K562 (cell line): Measurements from ENCODE around the gene ZNF143. TPM values are rescaled to one million over a fixed set of nuclear protein-coding genes. Genes with fewer than 3 reads are reported as not detected.

Experiments
- ARNT ChIP-seq, 2 experiments: fragments of 450-650 bp; IDR thresholded peaks; 2 replicates each; pipeline ENCODE4 v1.6.1; 2016; ENCODE audit warnings: mild to moderate bottlenecking in 1 of 2
- GTF2E2 ChIP-seq: fragments of 200-800 bp; sonication (Bioruptor generic); IDR thresholded peaks from 2 replicates; pipeline ENCODE4 v1.6.1; 2016; ENCODE audit warnings: missing genetic modification characterization, missing compliant biosample characterization
- HEY1 ChIP-seq: fragments of 250-450 bp; sonication (Bioruptor Pico); IDR thresholded peaks from 2 replicates; pipeline ENCODE4 v1.5.0; 2020; ENCODE audit warnings: mild to moderate bottlenecking, moderate library complexity, borderline replicate concordance
- KDM2B ChIP-seq: fragments of 250-450 bp; sonication (Bioruptor Pico); IDR thresholded peaks from 2 replicates; pipeline ENCODE4 v1.8.0; 2021; ENCODE audit warnings: mild to moderate bottlenecking, moderate library complexity
- MAX ChIP-seq: sonication (generic); formaldehyde crosslinking; IDR thresholded peaks from 2 replicates; pipeline ENCODE4 v1.9.0; 2022; ENCODE audit warnings: mild to moderate bottlenecking, missing genetic modification reagents
- NR0B1 ChIP-seq: fragments of 450-650 bp; IDR thresholded peaks from one replicate; pipeline ENCODE4 v1.6.1; 2018; ENCODE audit warnings: mild to moderate bottlenecking, moderate library complexity; ENCODE audit not compliant: partially characterized antibody
- PYGO2 ChIP-seq: fragments of 450-650 bp; IDR thresholded peaks from 2 replicates; pipeline ENCODE4 v1.6.1; 2016; ENCODE audit warnings: mild to moderate bottlenecking, missing genetic modification characterization, moderate library complexity, missing compliant biosample characterization
- SIN3A ChIP-seq, 2 experiments: fragments of 150-350 bp in 1 of 2; IDR thresholded peaks; 2 replicates each; pipeline ENCODE4 v1.6.1; 2011 to 2016; ENCODE audit warnings: borderline replicate concordance in 2 of 2, low read depth in 2 of 2, low read length in 2 of 2, mild to moderate bottlenecking in 2 of 2, moderate library complexity in 2 of 2; ENCODE audit not compliant: control insufficient read depth in 1 of 2
- SRSF1 ChIP-seq: fragments of 200-400 bp; formaldehyde crosslinking; IDR thresholded peaks from 2 replicates; pipeline ENCODE4 v1.6.1; 2017; ENCODE audit warnings: mild to moderate bottlenecking, low read depth, low read length, moderate library complexity
- TEAD4 ChIP-seq, 2 experiments: sonication (generic) in 1 of 2; formaldehyde crosslinking in 1 of 2; IDR thresholded peaks; 2 replicates each; pipeline versions ENCODE4 v1.6.1 to v1.8.0; 2012 to 2022; ENCODE audit warnings: borderline replicate concordance in 1 of 2, inconsistent platforms in 1 of 2, low read length in 1 of 2, mild to moderate bottlenecking in 1 of 2, missing genetic modification reagents in 1 of 2
- ZBTB43 ChIP-seq: sonication (generic); formaldehyde crosslinking; IDR thresholded peaks from 2 replicates; pipeline ENCODE4 v1.8.0; 2023; ENCODE audit warnings: mild to moderate bottlenecking, missing genetic modification reagents
- ZFP36 ChIP-seq: fragments of 150-350 bp; IDR thresholded peaks from 2 replicates; pipeline ENCODE4 v1.6.1; 2018; ENCODE audit warnings: low read length, low read depth; ENCODE audit not compliant: partially characterized antibody
- ZNF174 ChIP-seq: fragments of 250-450 bp; sonication (Bioruptor Pico); IDR thresholded peaks from 2 replicates; pipeline ENCODE4 v1.4.0; 2020; ENCODE audit warnings: mild to moderate bottlenecking
- ZNF263 ChIP-seq: sonication (generic); formaldehyde crosslinking; IDR thresholded peaks from 2 replicates; pipeline ENCODE4 v1.8.0; 2022; ENCODE audit warnings: mild to moderate bottlenecking, missing genetic modification reagents, borderline replicate concordance
- ZNF830 ChIP-seq: fragments of 250-450 bp; sonication (Bioruptor Pico); IDR thresholded peaks from 2 replicates; pipeline ENCODE4 v1.5.0; 2021; ENCODE audit warnings: mild to moderate bottlenecking
- polyA plus RNA-seq, 8 experiments: library from polyadenylated mRNA; depleted of rRNA in 4 of 8; stranded (reverse) in 5 of 8; unstranded in 3 of 8; fragments of >200 nt; fragmentation: Nextera tagmentation in 2 of 8; fragmentation: Illumina TruSeq in 1 of 8; extraction: Ambion mirVana in 2 of 8; extraction: Trizol in 1 of 8; gene quantifications; 2 replicates each; pipeline versions ENCODE4 v1.2.1 to v1.2.3, GENCODE V29; 2011 to 2014; ENCODE audit warnings: inconsistent platforms in 1 of 8, missing spikeins in 1 of 8
- total RNA-seq, 7 experiments: library from RNA; depleted of rRNA in 6 of 7; stranded (reverse); fragments of >200 nt in 6 of 7; fragmentation: Illumina TruSeq in 2 of 7; extraction: Trizol in 2 of 7; gene quantifications; 2 replicates each; pipeline versions ENCODE4 v1.2.1 to v1.2.3, GENCODE V29; 2011 to 2021; ENCODE audit warnings: low replicate concordance in 1 of 7
- TF ChIP-seq, protein P1 (sequence below): fragments of 450-650 bp; IDR thresholded peaks from 2 replicates; pipeline ENCODE4 v1.6.1; 2016; ENCODE audit warnings: mild to moderate bottlenecking
- TF ChIP-seq, protein P2 (sequence below): sonication (generic); formaldehyde crosslinking; IDR thresholded peaks from 2 replicates; pipeline ENCODE4 v1.8.0; 2022; ENCODE audit warnings: missing genetic modification reagents, mild to moderate bottlenecking, borderline replicate concordance
- TF ChIP-seq, protein P3 (sequence below), 2 experiments: IDR thresholded peaks in 1 of 2; conservative IDR thresholded peaks in 1 of 2; 2 replicates each; pipeline ENCODE4 v1.6.1; 2016; ENCODE audit warnings: low read depth in 2 of 2, mild to moderate bottlenecking in 1 of 2, missing compliant biosample characterization in 1 of 2, missing genetic modification characterization in 1 of 2, moderate library complexity in 1 of 2

The ZNF143 gene
- total and polyA plus RNA-seq, 9 of the 15 experiments (the other 6 are each of a cell fraction or from before 2014, with no cell fraction given): 18.4 to 58.5 (median 27.1) TPM

DNA sequence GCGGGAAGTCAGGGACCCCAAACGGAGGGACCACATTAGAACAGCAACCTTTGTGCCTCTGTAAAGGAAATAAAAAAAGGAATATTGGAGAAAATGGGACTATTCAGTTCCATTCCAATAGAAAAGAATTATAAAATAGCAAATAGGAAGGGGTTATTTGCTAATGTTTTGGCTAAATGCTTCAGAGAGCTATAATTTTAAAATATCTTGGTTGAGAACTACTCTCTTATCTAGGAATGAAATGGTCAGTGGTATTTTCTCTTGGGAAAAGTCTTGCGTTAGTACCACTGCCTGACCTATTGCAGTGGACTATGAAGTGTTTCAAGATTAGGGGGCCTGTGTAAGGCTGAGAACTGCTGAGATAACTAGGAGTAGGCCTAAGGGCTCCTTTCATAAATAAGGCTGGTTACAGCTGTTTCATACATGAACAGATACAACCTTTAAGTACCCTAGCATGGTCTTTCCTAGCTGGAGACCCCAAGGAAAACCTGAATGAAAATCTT is 105.8 kb downstream of the ZNF143 start (continued):
- TF ChIP-seq NR0B1: no peak
- TF ChIP-seq, protein P1, sequence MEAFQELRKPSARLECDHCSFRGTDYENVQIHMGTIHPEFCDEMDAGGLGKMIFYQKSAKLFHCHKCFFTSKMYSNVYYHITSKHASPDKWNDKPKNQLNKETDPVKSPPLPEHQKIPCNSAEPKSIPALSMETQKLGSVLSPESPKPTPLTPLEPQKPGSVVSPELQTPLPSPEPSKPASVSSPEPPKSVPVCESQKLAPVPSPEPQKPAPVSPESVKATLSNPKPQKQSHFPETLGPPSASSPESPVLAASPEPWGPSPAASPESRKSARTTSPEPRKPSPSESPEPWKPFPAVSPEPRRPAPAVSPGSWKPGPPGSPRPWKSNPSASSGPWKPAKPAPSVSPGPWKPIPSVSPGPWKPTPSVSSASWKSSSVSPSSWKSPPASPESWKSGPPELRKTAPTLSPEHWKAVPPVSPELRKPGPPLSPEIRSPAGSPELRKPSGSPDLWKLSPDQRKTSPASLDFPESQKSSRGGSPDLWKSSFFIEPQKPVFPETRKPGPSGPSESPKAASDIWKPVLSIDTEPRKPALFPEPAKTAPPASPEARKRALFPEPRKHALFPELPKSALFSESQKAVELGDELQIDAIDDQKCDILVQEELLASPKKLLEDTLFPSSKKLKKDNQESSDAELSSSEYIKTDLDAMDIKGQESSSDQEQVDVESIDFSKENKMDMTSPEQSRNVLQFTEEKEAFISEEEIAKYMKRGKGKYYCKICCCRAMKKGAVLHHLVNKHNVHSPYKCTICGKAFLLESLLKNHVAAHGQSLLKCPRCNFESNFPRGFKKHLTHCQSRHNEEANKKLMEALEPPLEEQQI: no peak
- no peak; the same call in 1 of the 2 replicates for TF ChIP-seq GTF2E2
- TF ChIP-seq, protein P2, sequence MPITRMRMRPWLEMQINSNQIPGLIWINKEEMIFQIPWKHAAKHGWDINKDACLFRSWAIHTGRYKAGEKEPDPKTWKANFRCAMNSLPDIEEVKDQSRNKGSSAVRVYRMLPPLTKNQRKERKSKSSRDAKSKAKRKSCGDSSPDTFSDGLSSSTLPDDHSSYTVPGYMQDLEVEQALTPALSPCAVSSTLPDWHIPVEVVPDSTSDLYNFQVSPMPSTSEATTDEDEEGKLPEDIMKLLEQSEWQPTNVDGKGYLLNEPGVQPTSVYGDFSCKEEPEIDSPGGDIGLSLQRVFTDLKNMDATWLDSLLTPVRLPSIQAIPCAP (CRISPR knock-in tag): no peak
- TF ChIP-seq SRSF1: no peak
- TF ChIP-seq HEY1 (CRISPR knock-in tag): no peak
- TF ChIP-seq ZBTB43 (CRISPR knock-in tag): no peak
- no peak for TF ChIP-seq ZNF174 (CRISPR knock-in tag)
- no peak for TF ChIP-seq PYGO2 (tag)
- TF ChIP-seq MAX: no peak
- TF ChIP-seq ZNF263 (CRISPR knock-in tag): no peak
- TF ChIP-seq SIN3A (IDR thresholded peaks at IDR 0.05; ENCODE audit: borderline replicate concordance in 2 of 2, control insufficient read depth in 1 of 2, low read depth in 2 of 2, low read length in 2 of 2): no peak
- TF ChIP-seq TEAD4 (IDR thresholded peaks at IDR 0.05; ENCODE audit: low read length): no peak; the same call in 1 of the 2 replicates
- TF ChIP-seq TEAD4 (CRISPR knock-in tag; IDR thresholded peaks at IDR 0.05; ENCODE audit: borderline replicate concordance): no peak
- TF ChIP-seq ZNF830 (CRISPR knock-in tag): no peak
- 0 out of 2 replicates have a peak, but pooled peaks have one; percentile 41 for TF ChIP-seq KDM2B
- TF ChIP-seq ARNT (IDR thresholded peaks at IDR 0.05): no peak
- no peak for TF ChIP-seq ZFP36
- TF ChIP-seq, protein P3, sequence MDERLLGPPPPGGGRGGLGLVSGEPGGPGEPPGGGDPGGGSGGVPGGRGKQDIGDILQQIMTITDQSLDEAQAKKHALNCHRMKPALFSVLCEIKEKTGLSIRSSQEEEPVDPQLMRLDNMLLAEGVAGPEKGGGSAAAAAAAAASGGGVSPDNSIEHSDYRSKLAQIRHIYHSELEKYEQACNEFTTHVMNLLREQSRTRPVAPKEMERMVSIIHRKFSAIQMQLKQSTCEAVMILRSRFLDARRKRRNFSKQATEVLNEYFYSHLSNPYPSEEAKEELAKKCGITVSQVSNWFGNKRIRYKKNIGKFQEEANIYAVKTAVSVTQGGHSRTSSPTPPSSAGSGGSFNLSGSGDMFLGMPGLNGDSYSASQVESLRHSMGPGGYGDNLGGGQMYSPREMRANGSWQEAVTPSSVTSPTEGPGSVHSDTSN (CRISPR knock-in tag; IDR thresholded peaks at IDR 0.05; ENCODE audit: low read depth): no peak
- TF ChIP-seq, protein P3 (tag; conservative IDR thresholded peaks at IDR 0.05; ENCODE audit: low read depth): no peak
